ENCODE measurements around the gene C10orf105.

Gene C10orf105

GRCh38 chr10:71671994-71672946 is 47.3 kb downstream of the C10orf105 start:
- no peak for DNase-seq

DNA sequence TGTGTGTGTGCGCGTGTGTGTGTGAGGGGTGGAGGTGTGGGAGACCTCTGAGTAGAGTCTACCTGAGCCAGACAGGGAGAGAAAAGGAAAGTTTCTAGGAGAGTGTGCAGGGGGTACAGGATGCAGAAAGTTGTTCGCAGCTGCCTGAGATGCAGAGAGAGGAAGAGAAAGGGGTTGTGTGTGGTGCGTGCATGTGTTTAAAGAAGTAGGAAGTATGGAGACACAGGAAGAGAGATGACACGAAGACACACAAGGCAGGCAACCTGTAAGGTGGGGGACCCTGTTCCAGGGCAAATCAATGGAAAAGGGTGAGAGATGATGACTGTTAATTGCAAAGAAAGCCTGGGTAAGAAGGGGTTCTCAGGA is 52.2 kb downstream of the C10orf105 start:
- no peak for DNase-seq

GRCh38 chr10:71666639-71667386 is 52.8 kb downstream of the C10orf105 start:
- DNase-seq = no peak

GRCh38 chr10:71665456-71665855 is 54.1 kb downstream of the C10orf105 start:
- DNase-seq = no peak

- DNase-seq = no peak
Measured at GRCh38 chr10:71664585-71664984, 55.0 kb downstream of the C10orf105 start.

DNA sequence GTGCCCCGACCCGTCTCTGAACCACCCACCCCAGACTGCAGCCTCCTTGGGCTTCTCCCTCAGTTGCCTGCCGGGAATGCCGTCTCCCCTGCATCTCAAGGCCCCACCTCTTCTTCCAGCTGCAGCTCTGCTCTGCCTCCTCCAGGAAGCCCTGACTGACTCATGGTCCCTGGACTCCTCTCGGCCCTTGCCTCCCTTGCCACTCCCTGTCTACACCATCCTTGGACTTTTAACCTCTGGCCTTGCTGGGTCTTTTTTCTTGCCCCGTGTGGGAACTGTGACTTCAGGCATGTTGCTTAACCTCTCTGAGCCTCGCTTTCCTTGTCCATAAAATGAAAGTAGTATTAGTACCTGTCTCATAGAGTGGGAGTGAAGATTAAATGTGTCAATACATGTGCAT is 56.3 kb downstream of the C10orf105 start:
- no peak for DNase-seq

GRCh38 chr10:71661779-71662336 is 57.7 kb downstream of the C10orf105 start:
- no peak for DNase-seq

Data from DMS79 (cell line).